ENCODE measurements around the gene OGDH.

DNA sequence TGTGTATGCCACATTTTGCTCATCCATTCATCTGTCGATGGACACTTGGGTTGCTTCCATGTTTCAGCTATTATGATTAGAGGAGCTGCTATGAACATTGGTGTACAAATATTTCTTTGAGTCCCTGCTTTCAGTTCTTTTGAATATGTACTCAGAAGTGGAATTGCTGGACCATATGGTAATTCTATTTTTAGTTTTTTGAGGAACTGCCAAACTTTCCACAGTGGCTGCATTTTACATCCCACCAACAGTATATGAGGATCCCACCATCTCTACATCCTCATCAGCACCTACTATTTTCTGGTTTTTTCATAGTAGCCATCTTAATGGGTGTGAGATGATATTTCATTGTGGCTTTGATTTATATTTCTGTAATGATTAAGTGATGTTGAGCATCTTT is 97.5 kb downstream of the OGDH start:
- TF ChIP-seq TAF1 (IDR thresholded peaks at IDR 0.05; ENCODE audit: borderline replicate concordance, low read depth, low read length) (no peak), FOS (IDR thresholded peaks at IDR 0.05; ENCODE audit: borderline replicate concordance, extremely low read depth, insufficient read length) (no peak), YY1 (IDR thresholded peaks at IDR 0.05; ENCODE audit: low read depth, low read length) (no peak), JUND (IDR thresholded peaks at IDR 0.05; ENCODE audit: low read depth, low read length) (no peak), PBX3 (IDR thresholded peaks at IDR 0.05; ENCODE audit: insufficient replicate concordance, low read depth, low read length) (no peak), ZNF274 (IDR thresholded peaks at IDR 0.05; ENCODE audit: insufficient read depth, insufficient read length) (no peak), ZBTB4 (CRISPR knock-in tag; IDR thresholded peaks at IDR 0.05) (no peak), EP300 (IDR thresholded peaks at IDR 0.05; ENCODE audit: borderline replicate concordance in 1 of 2, control insufficient read depth in 1 of 2, low read depth in 2 of 2, low read length in 2 of 2) (no peak)
- TF ChIP-seq, protein P1, sequence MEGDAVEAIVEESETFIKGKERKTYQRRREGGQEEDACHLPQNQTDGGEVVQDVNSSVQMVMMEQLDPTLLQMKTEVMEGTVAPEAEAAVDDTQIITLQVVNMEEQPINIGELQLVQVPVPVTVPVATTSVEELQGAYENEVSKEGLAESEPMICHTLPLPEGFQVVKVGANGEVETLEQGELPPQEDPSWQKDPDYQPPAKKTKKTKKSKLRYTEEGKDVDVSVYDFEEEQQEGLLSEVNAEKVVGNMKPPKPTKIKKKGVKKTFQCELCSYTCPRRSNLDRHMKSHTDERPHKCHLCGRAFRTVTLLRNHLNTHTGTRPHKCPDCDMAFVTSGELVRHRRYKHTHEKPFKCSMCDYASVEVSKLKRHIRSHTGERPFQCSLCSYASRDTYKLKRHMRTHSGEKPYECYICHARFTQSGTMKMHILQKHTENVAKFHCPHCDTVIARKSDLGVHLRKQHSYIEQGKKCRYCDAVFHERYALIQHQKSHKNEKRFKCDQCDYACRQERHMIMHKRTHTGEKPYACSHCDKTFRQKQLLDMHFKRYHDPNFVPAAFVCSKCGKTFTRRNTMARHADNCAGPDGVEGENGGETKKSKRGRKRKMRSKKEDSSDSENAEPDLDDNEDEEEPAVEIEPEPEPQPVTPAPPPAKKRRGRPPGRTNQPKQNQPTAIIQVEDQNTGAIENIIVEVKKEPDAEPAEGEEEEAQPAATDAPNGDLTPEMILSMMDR (IDR thresholded peaks at IDR 0.05 in 2 of 3, conservative IDR thresholded peaks at IDR 0.05 in 1 of 3; ENCODE audit: control insufficient read depth in 2 of 3, extremely low read depth in 1 of 3, insufficient read depth in 1 of 3, low read depth in 3 of 3, low read length in 3 of 3): no peak
